GM18526 (cell line): ENCODE data around the gene GDI1.

ENCODE experiments used
- POLR2A ChIP-seq: IDR thresholded peaks from 3 replicates; pipeline ENCODE4 v1.6.1; 2011; ENCODE audit not compliant: insufficient read length; ENCODE audit errors: extremely low read depth

GDI1 gene

DNA sequence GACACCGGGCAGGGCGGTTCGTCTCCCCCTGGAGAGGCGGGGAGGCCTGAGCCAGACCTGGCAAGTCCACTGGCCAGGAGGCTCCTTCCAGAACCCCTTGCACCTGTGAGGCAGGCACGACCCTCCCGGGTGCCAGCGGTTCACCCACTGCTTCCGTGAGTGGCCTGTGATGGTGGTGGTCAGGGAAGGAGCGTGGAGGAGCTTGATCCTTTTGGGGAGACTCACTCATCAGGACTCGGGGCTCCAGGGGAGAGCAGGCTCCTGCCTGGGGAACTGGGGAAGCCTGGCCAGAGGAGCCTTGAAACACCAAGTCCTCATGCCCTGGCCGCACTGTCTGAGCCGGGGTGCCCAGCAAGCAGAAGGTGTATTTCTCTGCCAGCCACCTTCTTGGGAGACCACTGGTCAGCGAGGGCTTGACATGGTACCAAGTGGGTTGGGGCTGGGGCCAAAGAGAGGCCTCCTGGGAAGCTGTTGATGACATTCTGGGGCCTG is 7.8 kb downstream of the GDI1 start:
- TF ChIP-seq POLR2A = no peak

DNA sequence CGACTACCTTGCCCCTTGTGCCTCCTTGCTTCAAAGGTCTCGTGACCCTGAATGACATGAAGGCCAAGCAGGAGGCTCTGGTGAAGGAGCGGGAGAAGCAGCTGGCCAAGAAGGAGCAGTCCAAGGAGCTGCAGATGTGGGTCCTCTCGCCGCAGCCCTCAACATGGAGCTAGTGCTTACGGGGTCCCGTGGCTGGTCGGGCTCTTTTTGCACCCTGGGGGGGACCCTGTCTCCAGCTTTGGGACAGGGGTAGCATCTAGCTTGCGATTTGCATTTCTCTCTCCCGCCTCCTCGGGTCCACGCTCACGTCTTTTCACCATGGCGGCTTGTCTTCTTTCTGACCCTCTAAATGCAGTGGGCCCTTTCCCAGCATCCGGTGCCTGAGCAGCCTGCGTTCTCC is 8.8 kb downstream of the GDI1 start:
- TF ChIP-seq POLR2A = no peak

DNA sequence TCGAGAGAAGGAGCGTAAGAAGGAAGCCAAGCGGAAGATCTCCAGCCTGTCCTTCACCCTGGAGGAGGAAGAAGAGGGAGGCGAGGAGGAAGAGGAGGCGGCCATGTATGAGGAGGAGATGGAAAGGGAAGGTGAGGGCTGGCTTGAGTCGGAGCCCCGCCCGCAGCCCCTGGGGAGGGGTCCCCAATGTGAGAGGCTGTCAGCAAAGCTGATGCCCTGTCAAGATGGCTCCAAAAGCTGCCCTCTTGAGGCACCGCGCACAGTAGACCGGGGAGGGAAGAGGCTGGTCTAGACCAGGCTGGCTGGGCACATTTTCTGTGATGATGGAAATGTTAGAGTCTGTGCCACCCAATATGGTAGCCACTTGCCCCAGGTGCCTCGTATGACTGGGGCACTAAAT is 9.5 kb downstream of the GDI1 start:
- TF ChIP-seq POLR2A = no peak

DNA sequence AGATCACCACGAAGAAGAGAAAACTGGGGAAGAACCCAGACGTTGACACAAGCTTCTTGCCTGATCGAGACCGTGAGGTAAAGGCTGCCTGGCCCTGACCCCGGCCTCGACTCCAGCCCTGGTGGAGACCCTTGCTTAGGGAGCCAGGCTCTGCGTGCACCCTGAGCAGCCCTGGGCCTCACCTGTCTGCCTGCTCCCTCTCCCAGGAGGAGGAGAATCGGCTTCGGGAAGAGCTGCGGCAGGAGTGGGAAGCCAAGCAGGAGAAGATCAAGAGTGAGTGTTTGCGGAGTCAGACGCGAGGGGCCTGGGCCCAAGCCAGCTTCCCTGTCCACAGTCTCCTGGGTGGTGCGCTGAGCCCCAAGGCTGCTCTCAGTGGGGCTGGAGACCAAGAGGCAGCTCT is 11.5 kb downstream of the GDI1 start:
- TF ChIP-seq POLR2A = no peak

DNA sequence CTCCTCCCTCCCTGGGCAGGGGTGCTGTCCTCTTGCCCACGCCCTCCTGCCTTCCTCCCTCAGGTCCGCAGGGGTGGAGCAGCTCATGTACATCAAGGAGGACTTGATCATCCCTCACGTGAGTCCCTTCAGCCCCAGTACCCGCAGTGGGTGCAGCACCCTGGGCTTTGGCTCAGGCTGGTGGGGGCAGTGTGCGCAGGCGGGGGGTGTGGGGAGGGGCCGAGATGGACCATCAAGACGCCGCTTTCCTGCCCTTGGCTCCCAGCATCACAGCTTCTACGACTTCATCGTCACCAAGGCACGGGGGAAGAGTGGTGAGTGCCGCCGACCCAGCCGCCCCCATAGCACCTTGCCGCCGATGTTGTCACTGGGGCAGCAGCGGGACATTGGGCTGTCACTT is 12.7 kb downstream of the GDI1 start:
- TF ChIP-seq POLR2A = no peak

DNA sequence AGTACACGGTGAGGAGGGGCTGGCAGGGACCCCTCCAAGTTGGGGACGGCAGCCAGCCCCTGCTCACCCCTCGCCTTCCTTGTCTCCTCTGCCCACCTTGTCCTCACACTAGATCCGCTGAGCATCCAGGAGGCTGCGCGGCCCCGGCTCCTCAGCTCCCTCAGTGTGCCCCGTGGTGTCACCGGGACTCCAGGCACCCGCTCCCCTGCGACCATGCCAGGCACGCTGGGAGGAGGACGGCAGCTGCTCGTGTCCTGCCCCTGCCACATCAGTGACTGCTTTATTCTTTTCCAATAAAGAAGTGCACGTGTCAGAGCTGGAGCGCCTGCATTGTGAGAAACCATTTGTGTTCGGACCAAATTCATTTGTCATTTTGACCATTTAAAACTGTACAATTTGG is 13.4 kb downstream of the GDI1 start:
- no peak for TF ChIP-seq POLR2A

DNA sequence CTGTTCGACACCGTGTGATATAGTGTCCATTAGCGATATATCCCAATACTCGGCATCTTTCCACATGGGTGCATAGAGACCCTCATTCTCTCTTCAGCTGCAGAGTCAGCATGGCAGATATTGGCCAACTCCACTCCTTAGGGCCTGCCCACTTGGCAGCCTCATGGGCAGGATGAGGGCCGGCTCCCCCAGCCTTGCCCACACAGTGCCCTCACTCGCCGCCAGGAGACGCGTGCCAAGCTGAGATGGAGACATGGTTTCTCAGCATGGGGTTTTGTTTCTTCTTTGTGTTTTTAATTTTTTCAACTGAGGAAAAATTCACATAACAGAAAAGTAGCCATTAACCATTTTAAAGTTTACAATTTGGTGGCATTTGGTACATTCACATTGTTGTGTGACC is 15.9 kb downstream of the GDI1 start:
- no peak for TF ChIP-seq POLR2A

DNA sequence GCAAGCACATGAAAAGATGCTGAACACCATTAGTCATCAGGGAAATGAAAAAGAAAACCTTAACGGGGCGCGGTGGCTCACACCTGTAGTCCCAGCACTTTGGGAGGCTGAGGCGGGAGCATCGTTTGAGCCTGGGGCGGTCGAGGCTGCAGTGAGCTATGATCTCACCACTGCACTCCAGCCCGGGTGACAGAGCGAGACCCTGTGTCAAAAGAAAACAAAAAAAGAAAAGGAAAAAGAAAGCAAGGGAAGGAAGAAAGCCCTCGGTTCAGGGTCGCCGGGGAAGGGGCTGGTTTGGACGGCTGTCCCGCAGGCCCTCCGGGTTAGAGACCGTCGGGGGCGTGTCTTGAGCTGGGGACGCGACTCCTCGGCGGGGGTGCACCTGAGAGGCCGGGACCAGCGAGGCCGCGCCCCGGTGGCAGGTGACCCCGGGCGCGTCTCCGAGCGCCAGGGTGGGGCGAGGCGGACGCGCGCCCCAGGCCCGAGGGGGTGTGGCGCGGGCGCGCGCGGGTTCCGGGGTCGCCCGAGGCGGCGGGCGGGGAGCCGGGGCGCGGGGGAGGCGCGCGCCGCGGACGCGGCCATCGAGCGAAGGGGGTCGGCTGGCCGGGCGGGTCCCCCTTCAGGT is 20.6 kb downstream of the GDI1 start:
- no peak for TF ChIP-seq POLR2A

DNA sequence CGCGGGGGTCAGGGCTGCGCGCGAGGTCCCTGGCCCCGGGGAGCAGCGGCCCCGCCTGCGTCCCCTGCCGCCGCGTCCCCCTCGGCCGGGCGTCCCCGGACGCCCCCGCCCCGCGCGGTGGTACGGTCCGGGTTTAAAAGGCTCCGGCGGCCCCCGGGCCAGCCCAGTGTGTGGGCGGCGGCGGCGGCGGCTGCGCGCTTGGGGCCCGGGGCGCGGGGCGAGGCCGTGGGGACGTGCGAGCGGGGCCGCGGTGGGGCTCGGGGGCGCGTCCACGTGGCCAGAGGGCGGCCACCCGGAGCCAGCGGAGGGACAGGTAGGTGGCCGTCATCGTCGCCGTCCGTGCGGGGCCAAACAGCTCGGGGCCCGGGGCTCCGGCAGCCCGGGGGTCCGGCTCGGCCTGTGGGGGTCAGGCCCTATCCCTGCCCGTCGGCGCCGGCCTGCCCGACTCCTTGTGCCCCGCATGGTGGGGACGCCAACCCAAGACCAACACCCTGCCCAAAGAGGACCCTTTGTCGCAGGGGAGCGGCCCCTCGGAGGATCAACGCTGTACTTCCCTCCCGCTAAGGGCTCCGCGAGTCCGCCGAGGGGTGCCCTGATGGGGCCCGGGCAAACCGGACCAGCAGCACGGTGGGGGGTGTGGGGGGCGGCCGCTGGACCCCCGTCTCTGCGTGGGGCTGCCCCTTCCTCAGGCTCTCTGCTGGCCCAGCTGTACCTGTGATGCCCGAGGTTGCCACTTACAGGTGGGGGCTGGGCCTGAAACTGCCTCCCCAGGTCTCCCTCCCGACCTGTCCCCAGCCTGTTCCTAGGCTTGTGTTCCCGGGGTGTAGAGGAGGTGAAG is 21.4 kb downstream of the GDI1 start, which contains the start of gene PLXNA3:
Gene PLXNA3 (plus strand): TSS at position 166 of the 838 bp plus-strand sequence. CDS start 1,903 bp downstream, outside the sequence.
- peak; percentile 39 for TF ChIP-seq POLR2A

DNA sequence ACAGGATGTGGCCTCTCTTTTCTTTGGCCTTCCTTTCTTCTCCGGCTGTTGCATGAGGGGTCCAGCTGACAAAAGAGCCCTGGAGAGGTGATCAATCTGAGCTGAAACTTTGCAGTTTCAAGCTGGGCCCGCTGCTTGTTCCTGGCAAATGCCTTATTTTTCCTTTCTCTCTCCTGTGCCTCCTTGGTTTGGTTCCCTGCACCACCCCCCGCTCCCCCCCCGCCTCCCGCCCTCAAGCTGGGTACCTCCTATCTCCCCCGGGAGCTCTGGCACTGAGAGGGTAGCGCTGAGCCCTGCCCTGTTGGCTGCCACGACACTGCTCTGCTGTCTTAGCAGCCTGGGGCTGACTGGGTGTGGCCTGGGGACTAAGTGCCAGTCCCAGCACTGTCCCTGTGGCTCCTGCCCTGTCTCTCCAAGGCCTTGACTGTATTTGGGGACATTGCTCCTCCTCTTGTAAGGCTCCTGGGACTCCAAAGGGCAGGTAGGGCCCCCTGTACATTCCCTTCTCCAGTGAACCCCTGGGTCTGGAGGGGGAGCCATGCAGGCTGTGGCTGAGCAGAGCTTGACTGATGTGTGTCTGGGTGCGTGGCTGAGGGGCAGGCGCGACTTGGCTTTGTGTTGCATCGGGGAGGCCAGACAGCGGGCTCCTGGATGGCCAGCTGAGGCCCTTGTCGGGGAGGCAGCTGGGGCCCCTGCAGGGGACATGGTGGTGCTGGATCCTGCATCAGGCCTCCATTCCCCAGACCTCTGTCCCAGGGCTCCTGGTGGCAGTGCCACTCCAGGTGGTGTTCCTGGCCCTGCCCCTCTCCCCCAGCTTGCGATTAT is 22.2 kb downstream of the GDI1 start:
- no peak for TF ChIP-seq POLR2A

DNA sequence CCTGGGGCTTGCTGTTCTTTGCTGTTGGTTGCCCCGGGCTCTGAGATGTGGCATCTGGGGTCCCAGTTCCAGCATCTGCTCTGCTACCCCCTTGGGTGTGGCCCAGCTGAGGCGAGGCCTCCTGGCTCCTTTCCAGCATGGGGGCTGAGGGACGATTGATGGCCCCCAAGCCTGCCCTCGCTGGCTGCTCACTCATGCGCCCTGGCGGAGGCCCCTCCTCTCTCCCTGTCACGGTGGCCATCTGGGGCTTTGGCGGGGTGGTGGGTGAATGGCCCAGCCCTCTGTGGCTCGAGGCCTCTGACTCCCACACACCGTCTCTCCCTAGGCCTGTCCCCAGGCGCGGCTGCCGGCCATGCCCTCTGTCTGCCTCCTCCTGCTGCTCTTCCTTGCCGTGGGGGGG is 22.9 kb downstream of the GDI1 start:
- no peak for TF ChIP-seq POLR2A

DNA sequence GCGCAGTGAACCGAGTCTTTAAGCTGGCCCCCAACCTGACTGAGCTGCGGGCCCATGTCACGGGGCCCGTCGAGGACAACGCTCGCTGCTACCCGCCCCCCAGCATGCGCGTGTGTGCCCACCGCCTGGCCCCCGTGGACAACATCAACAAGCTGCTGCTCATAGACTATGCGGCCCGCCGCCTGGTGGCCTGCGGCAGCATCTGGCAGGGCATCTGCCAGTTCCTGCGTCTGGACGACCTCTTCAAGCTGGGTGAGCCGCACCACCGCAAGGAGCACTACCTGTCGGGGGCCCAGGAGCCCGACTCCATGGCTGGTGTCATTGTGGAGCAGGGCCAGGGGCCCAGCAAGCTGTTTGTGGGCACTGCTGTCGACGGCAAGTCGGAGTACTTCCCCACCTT is 23.4 kb downstream of the GDI1 start:
- TF ChIP-seq POLR2A = no peak

DNA sequence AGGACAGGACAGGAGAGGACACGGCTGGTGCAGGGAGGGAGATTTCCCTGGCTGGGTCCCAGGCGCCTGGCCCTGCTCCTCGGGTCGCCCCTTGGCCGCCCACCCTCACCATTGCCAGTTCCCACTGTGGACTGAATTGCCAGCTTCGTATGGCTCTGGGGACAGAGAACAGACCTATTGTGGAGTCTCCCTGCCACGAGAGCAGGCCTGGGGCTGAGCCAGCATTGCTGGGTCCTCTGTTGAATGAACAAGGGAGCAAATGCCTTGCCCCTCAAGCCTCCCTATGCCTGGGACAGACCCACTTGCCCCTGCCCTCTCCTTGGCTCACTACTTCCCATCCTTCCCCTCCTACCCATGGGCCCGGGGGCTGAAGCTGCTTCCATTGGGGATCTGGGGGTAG is 25.4 kb downstream of the GDI1 start:
- no peak for TF ChIP-seq POLR2A

DNA sequence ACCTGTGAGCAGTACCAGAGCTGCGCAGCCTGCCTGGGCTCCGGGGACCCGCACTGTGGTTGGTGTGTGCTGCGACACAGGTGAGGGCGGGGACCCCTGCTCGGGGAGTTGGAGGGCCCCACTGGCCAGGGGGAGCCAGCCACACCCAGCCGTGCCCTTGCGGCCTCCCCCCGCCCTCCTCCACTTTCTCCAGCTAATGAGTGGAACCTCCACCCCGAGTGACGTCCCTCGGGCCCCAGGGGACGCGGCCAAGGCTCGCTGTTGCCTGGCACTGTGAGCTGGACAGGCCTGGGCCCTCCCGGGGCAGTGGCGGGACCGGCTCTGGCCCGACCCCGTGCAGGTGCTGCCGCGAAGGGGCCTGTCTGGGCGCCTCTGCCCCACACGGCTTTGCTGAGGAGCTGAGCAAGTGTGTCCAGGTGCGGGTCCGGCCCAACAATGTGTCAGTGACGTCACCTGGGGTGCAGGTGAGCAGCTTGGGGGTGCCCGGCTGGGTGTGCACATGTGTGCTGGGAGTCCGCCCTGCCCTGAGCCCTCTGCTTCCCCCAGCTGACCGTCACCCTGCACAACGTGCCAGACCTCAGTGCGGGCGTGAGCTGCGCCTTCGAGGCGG is 26.8 kb downstream of the GDI1 start:
- no peak for TF ChIP-seq POLR2A

DNA sequence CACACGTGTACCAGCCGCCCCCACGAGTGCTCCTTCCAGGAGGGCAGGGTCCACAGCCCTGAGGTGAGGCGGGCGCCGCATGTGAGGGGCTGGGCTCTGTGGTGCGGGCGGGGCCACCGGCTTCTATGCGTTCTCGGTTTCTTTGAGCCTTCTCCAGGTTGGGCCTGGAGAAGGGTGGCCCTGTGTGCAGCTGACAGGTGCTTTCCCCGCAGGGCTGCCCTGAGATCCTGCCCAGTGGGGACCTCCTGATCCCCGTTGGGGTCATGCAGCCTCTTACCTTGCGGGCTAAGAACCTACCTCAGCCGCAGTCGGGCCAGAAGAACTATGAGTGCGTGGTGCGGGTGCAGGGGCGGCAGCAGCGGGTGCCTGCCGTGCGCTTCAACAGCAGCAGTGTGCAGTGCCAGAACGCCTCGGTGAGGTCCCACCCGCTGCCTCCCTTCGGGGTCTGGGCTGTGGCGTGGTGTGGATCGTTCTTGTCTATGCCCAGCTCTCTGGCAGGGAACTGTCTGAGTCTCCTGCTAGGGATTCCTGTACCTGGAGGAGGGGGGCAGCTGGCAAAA is 27.9 kb downstream of the GDI1 start:
- no peak for TF ChIP-seq POLR2A
